ENCODE measurements around the gene KIAA1671.

- TF ChIP-seq EZH2phosphoT487 (IDR thresholded peaks at IDR 0.05; ENCODE audit: borderline replicate concordance, low read length) (no peak), CTCF (conservative IDR thresholded peaks at IDR 0.05; ENCODE audit: low read depth, low read length) (no peak)
These were observed 124.5 kb downstream of the KIAA1671 start for GRCh38 chr22:25077056-25077455.
